HCT116 (cell line): ENCODE measurements around the gene TRERF1. TPM values are rescaled to one million over a fixed set of nuclear protein-coding genes. Genes with fewer than 3 reads are reported as not detected.

Source experiments
- ATAC-seq: fragments of 200-7000 bp; cut with Tn5 transposase; 2 replicates; pipeline ENCODE4 v1.9.1; 2020; ENCODE audit warnings: mild to moderate bottlenecking, moderate library complexity
- BruUV-seq: library from RNA; stranded (reverse); fragments of 400-500 nt; replicated peaks from 2 replicates; lab custom pipeline; 2021; lab: Mats Ljungman, UMichigan
- CTCF ChIA-PET: fragments of 300-600 bp; sonication (Branson Sonifier 250); formaldehyde crosslinking; loops from one replicate; lab custom pipeline; 2021; ENCODE audit warnings: antibody characterized with exemption; lab: Charles Lee
- POLR2A ChIA-PET: fragments of 300-600, 350-600 bp; sonication (Branson Sonifier 250); formaldehyde crosslinking; loops from one replicate; lab custom pipeline; 2021; ENCODE audit warnings: antibody characterized with exemption; lab: Charles Lee
- RAD21 ChIA-PET, 2 experiments: fragments of 300-600 bp; sonication (Branson Sonifier 250); formaldehyde crosslinking; loops; one replicate each; lab custom pipeline; 2023; ENCODE audit warnings: low total read pairs in 2 of 2; ENCODE audit not compliant: uncharacterized antibody in 2 of 2, unreplicated experiment in 2 of 2, low non-redundant PET in 1 of 2; lab: Charles Lee
- DNase-seq: peaks from one replicate; pipeline ENCODE4 v3.0.0-alpha.2; 2010; ENCODE audit warnings: low read depth, low spot score
- H2AFZ ChIP-seq: fragments of 200-600 bp; shearing (Covaris generic), sonication (generic); 2 replicates; pipeline ENCODE4 v1.6.1; 2017; ENCODE audit warnings: low read depth, mixed run types, mixed read lengths, antibody characterized with exemption, low read length; ENCODE audit not compliant: poor library complexity, severe bottlenecking
- H3K27ac ChIP-seq: 2 replicates; pipeline ENCODE4 v1.5.1; 2012; ENCODE audit warnings: low read depth, low read length
- H3K27me3 ChIP-seq: fragments of 200-600 bp; sonication (generic); 2 replicates; pipeline ENCODE4 v1.6.1; 2016; ENCODE audit warnings: mixed run types, low read length, mixed read lengths; ENCODE audit not compliant: insufficient read depth
- H3K36me3 ChIP-seq, 2 experiments: fragments of 200-500 bp in 1 of 2; fragments of 200-600 bp in 1 of 2; sonication (Bioruptor generic) in 1 of 2; sonication (generic) in 1 of 2; 2 replicates each; pipeline versions ENCODE4 v1.5.1 to v1.6.1; 2014 to 2016; ENCODE audit warnings: low read length in 2 of 2, inconsistent platforms in 1 of 2, mixed read lengths in 1 of 2, mixed run types in 1 of 2; ENCODE audit not compliant: insufficient read depth in 2 of 2, control insufficient read depth in 1 of 2
- H3K4me1 ChIP-seq, 2 experiments: fragments of 200-600 bp in 1 of 2; sonication (generic) in 1 of 2; 2 replicates each; pipeline versions ENCODE4 v1.5.1 to v1.6.1; 2012 to 2017; ENCODE audit warnings: low read length in 2 of 2, inconsistent platforms in 1 of 2, mild to moderate bottlenecking in 1 of 2, mixed read lengths in 1 of 2, mixed run types in 1 of 2, moderate library complexity in 1 of 2; ENCODE audit not compliant: insufficient read depth in 2 of 2, control insufficient read depth in 1 of 2
- H3K4me2 ChIP-seq: fragments of 200-600 bp; sonication (generic); 2 replicates; pipeline ENCODE4 v1.6.1; 2017; ENCODE audit warnings: mixed run types, low read length, mixed read lengths
- H3K4me3 ChIP-seq, 2 experiments: fragments of 200-600 bp in 1 of 2; sonication (generic) in 1 of 2; replicated peaks in 1 of 2; 2 replicates each; pipeline ENCODE4 v1.5.1; 2011 to 2016; ENCODE audit warnings: low read length in 2 of 2, control low read depth in 1 of 2, low read depth in 1 of 2, mild to moderate bottlenecking in 1 of 2, mixed read lengths in 1 of 2, mixed run types in 1 of 2
- H3K79me2 ChIP-seq: fragments of 200-600 bp; sonication (generic); 2 replicates; pipeline ENCODE4 v1.6.1; 2017; ENCODE audit warnings: mild to moderate bottlenecking, mixed run types, low read length, moderate library complexity, mixed read lengths; ENCODE audit not compliant: insufficient read depth
- H3K9ac ChIP-seq: fragments of 200-600 bp; sonication (generic); 2 replicates; pipeline ENCODE4 v1.6.1; 2016; ENCODE audit warnings: low read length, mixed read lengths
- H3K9me2 ChIP-seq: fragments of 200-600 bp; sonication (generic), shearing (Covaris generic); 2 replicates; pipeline ENCODE4 v1.6.1; 2017; ENCODE audit warnings: mixed run types, mild to moderate bottlenecking, moderate library complexity; ENCODE audit not compliant: insufficient read depth
- H3K9me3 ChIP-seq, 2 experiments: fragments of 200-500 bp in 1 of 2; fragments of 200-600 bp in 1 of 2; sonication (Bioruptor generic) in 1 of 2; sonication (generic) in 1 of 2; 2 replicates each; pipeline ENCODE4 v1.6.1; 2014 to 2017; ENCODE audit warnings: low read length in 2 of 2, mixed read lengths in 2 of 2, inconsistent platforms in 1 of 2, low read depth in 1 of 2, mild to moderate bottlenecking in 1 of 2, mixed run types in 1 of 2, moderate library complexity in 1 of 2; ENCODE audit not compliant: control insufficient read depth in 1 of 2, insufficient read depth in 1 of 2
- H4K20me1 ChIP-seq: fragments of 200-600 bp; sonication (generic), shearing (Covaris generic); 2 replicates; pipeline ENCODE4 v1.6.1; 2017; ENCODE audit warnings: mixed run types, mild to moderate bottlenecking, moderate library complexity; ENCODE audit not compliant: insufficient read depth
- CEBPB ChIP-seq: IDR thresholded peaks from 2 replicates; pipeline ENCODE4 v1.6.1; 2012; ENCODE audit warnings: low read depth
- ELF1 ChIP-seq: IDR thresholded peaks from 2 replicates; pipeline ENCODE4 v1.6.1; 2012; ENCODE audit warnings: low read depth, borderline replicate concordance
- FOSL1 ChIP-seq: IDR thresholded peaks from 2 replicates; pipeline ENCODE4 v1.6.1; 2012; ENCODE audit warnings: low read depth
- JUND ChIP-seq: IDR thresholded peaks from 2 replicates; pipeline ENCODE4 v1.6.1; 2012
- MAX ChIP-seq: IDR thresholded peaks from 2 replicates; pipeline ENCODE4 v1.6.1; 2012
- POLR2A ChIP-seq: IDR thresholded peaks from 2 replicates; pipeline ENCODE4 v1.7.0; 2011; ENCODE audit warnings: borderline replicate concordance; ENCODE audit not compliant: insufficient read depth, insufficient read length; ENCODE audit errors: extremely low read depth
- REST ChIP-seq: IDR thresholded peaks from 2 replicates; pipeline ENCODE4 v1.6.1; 2012; ENCODE audit warnings: low read depth
- SP1 ChIP-seq: IDR thresholded peaks from 2 replicates; pipeline ENCODE4 v1.6.1; 2012; ENCODE audit warnings: low read depth
- TCF7L2 ChIP-seq: IDR thresholded peaks from 2 replicates; pipeline ENCODE4 v1.7.0; 2011; ENCODE audit warnings: borderline replicate concordance, inconsistent platforms; ENCODE audit not compliant: insufficient read depth, insufficient read length; ENCODE audit errors: extremely low read depth
- YY1 ChIP-seq: IDR thresholded peaks from 2 replicates; pipeline ENCODE4 v1.6.1; 2011; ENCODE audit warnings: low read length, low read depth, moderate library complexity, mild to moderate bottlenecking; ENCODE audit not compliant: insufficient replicate concordance; ENCODE audit errors: extremely low read depth
- intact Hi-C: fragments of 100-400 bp; cut with micrococcal nuclease; formaldehyde crosslinking; loops from 2 replicates; pipeline ENCODE4 v1.10.0; 2022
- total RNA-seq: library from RNA; stranded (reverse); gene quantifications from one replicate; pipeline ENCODE4 v1.2.1, GENCODE V29; 2021; ENCODE audit not compliant: unreplicated experiment

Gene TRERF1
- total RNA-seq, 1 experiment from 2014 or later = 12.4 TPM

- TF ChIP-seq REST (no peak), JUND (no peak), SP1 (no peak), POLR2A (no peak), YY1 (no peak), ELF1 (no peak)
Observed at GRCh38 chr6:42440027-42440426, 11.7 kb downstream of the TRERF1 start (continued).

GRCh38 chr6:42436825-42437224 is 14.9 kb downstream of the TRERF1 start:
- CTCF ChIA-PET = no interaction called here
- Histone ChIP-seq H3K27ac (no peak overlapping the region), H3K4me1 (no peaks in the 10 kb centered on the region), H3K79me2 (no peaks in the 10 kb centered on the region), H3K36me3 (0 out of 4 replicates have a peak, but pooled peaks cover 0 to 2% of the 10 kb centered on the region in 2 experiments), H2AFZ (no peak overlapping the region), H3K9me2 (no peaks in the 10 kb centered on the region), H3K9me3 (peaks cover 10 to 16% of the 10 kb centered on the region in 2 experiments; a peak in 3 of 4 replicates), H4K20me1 (no peaks in the 10 kb centered on the region), H3K4me2 (no peak overlapping the region), H3K27me3 (no peaks in the 10 kb centered on the region), H3K4me3 (no peak overlapping the region), H3K9ac (no peak overlapping the region)
- RAD21 ChIA-PET = no interaction called here
- intact Hi-C loops = no loop called here
- no peak for ATAC-seq
- no TSS peak for BruUV-seq
- no peak for DNase-seq
- TF ChIP-seq TCF7L2 (no peak), MAX (no peak), SP1 (no peak), YY1 (no peak), CEBPB (no peak), FOSL1 (no peak)
- POLR2A ChIA-PET = no interaction called here
